Measurements from ENCODE around the gene POLA1.

GRCh38 chrX:24658421-24658820 lies 35.3 kb upstream of the POLA1 start:
- no peak for TF ChIP-seq CTCF (IDR thresholded peaks at IDR 0.05)
- TF ChIP-seq POLR2A (IDR thresholded peaks at IDR 0.05): no peak

Measured in testis (tissue), 2 donors.